Activated B cell treated with CpG ODN at 0.5 μM for 24 hours (primary cell): ENCODE measurements around the gene CCDC182. TPM values are rescaled to one million over a fixed set of nuclear protein-coding genes. Genes with fewer than 3 reads are reported as not detected.

Experiments used
- ATAC-seq: fragments of 200-7000 bp; cut with Tn5 transposase; one replicate; pipeline ENCODE4 v1.10.0; 2021; ENCODE audit warnings: low read depth, mild to moderate bottlenecking, moderate library complexity
- CTCF ChIA-PET: fragments of 350-600 bp; sonication (Branson Sonifier 250); formaldehyde crosslinking; loops from one replicate; lab custom pipeline; 2021; ENCODE audit warnings: antibody characterized with exemption; lab: Charles Lee
- POLR2A ChIA-PET: fragments of 350-600 bp; sonication (Branson Sonifier 250); formaldehyde crosslinking; loops from one replicate; lab custom pipeline; 2021; ENCODE audit warnings: antibody characterized with exemption; lab: Charles Lee
- DNase-seq: peaks from one replicate; pipeline ENCODE4 v3.0.0; 2022
- H3K27ac Mint-ChIP-seq: one replicate; pipeline ENCODE4 v1.8.0; 2020; ENCODE audit warnings: mixed read lengths
- H3K27me3 Mint-ChIP-seq: one replicate; pipeline ENCODE4 v1.8.0; 2021; ENCODE audit warnings: mixed read lengths
- H3K36me3 Mint-ChIP-seq: one replicate; pipeline ENCODE4 v1.8.0; 2021; ENCODE audit warnings: low read depth, mixed read lengths
- H3K4me1 Mint-ChIP-seq: one replicate; pipeline ENCODE4 v1.8.0; 2021; ENCODE audit warnings: mixed read lengths
- H3K4me3 Mint-ChIP-seq: one replicate; pipeline ENCODE4 v1.8.0; 2020; ENCODE audit warnings: mild to moderate bottlenecking, mixed read lengths
- H3K9me3 Mint-ChIP-seq: one replicate; pipeline ENCODE4 v1.8.0; 2020; ENCODE audit warnings: mixed read lengths
- intact Hi-C: fragments of 100-400 bp; cut with micrococcal nuclease; formaldehyde crosslinking; loops from one replicate; pipeline ENCODE4 v1.15.1; 2024
- total RNA-seq: library from RNA; stranded (reverse); gene quantifications from 2 replicates; pipeline ENCODE4 v1.2.3, GENCODE V29; 2022
- TF ChIP-seq, protein P1 (sequence below): fragments of 200-600 bp; IDR thresholded peaks from one replicate; pipeline ENCODE4 v1.8.0; 2022; ENCODE audit warnings: antibody characterized with exemption, mild to moderate bottlenecking

The CCDC182 gene
- total RNA-seq, 1 donor from 2014 or later, result not detected

DNA sequence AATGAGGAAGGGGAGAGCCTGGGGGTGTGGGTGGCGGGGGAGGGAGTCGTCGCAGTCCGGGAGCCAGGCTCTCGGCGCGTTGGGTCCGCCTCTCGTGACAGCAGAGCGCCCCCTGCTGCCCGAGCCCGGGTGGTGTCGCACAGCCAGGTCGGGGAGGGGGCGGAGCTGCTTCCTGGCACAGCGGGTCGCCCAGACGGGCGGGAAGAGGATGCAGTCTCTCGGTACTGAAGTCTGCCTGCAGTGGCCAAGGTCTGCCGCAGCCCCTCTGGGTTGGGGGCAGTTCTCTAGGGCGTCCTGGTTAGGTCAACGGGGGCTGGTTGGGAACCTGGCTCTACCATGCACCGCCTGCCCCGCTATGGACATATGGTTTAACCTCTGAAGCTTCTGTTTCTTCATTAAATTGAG is 38.2 kb upstream of the CCDC182 start:
- DNase-seq, result peak; percentile 65
- Mint-ChIP-seq H3K9me3 (no peaks in the 10 kb centered on the region), H3K36me3 (no peaks in the 10 kb centered on the region), H3K27me3 (peaks cover 5% of the 10 kb centered on the region), H3K27ac (no peak overlapping the region), H3K4me3 (no peak overlapping the region), H3K4me1 (peaks cover 3% of the 10 kb centered on the region)
- TF ChIP-seq, protein P1, sequence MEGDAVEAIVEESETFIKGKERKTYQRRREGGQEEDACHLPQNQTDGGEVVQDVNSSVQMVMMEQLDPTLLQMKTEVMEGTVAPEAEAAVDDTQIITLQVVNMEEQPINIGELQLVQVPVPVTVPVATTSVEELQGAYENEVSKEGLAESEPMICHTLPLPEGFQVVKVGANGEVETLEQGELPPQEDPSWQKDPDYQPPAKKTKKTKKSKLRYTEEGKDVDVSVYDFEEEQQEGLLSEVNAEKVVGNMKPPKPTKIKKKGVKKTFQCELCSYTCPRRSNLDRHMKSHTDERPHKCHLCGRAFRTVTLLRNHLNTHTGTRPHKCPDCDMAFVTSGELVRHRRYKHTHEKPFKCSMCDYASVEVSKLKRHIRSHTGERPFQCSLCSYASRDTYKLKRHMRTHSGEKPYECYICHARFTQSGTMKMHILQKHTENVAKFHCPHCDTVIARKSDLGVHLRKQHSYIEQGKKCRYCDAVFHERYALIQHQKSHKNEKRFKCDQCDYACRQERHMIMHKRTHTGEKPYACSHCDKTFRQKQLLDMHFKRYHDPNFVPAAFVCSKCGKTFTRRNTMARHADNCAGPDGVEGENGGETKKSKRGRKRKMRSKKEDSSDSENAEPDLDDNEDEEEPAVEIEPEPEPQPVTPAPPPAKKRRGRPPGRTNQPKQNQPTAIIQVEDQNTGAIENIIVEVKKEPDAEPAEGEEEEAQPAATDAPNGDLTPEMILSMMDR, result no peak
- ChIA-PET CTCF (interaction anchor here (0.7 to 3.4 kb wide), 10 partner anchors 9 to 654 kb away, joined by 3 to 16 read pairs (median 4); no protein-coding TSS in a partner anchor), POLR2A (interaction anchor here (0.6 kb wide), 1 partner anchor 539 kb away, joined by 3 read pairs; no protein-coding TSS in a partner anchor)
- peak; percentile 81 for ATAC-seq
- intact Hi-C loops, result no loop called here

DNA sequence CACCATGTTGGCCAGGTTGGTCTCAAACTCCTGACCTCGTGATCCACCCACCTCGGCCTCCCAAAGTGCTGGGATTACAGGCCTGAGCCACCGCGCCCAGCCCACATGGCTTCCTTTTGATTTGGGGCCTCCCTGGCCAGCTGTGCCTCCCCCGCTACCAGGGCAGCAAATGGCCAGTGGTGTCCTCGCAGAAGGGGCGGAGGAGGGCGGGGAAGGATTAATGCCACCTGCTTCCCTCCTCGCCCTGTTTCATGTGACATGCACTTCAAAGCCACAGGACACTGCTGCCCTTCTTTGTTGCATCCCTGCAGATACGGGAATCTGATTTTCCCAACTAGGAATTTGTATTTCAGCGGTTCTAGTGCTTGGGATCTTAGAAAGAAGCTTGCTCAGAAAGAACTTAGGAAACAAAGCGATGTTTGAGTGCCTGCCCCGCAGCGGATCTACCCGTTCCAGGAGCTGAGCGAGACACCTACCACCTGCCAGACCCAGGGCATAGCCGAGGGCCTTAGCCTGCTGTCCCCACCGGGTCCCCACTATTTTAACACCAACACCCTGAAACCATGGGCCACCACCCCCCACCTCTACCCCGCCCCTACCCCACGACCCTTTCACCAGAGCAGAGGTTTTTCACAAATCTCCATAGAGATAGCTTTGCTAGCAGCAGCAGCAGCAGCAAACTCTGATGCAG is 37.7 kb upstream of the CCDC182 start:
- intact Hi-C loops, result no loop called here
- DNase-seq (no peak), ATAC-seq (no peak)
- Mint-ChIP-seq H3K4me3 (no peak overlapping the region), H3K4me1 (peaks cover 3% of the 10 kb centered on the region), H3K9me3 (no peaks in the 10 kb centered on the region), H3K36me3 (no peaks in the 10 kb centered on the region), H3K27ac (no peak overlapping the region), H3K27me3 (peaks cover 5% of the 10 kb centered on the region)
- CTCF ChIA-PET, result interaction anchor here (0.7 to 3.4 kb wide), 9 partner anchors 9 to 653 kb away, joined by 3 to 16 read pairs (median 4); no protein-coding TSS in a partner anchor
- POLR2A ChIA-PET, result interaction anchor here (0.6 kb wide), 1 partner anchor 538 kb away, joined by 3 read pairs; no protein-coding TSS in a partner anchor
- TF ChIP-seq, protein P1, result no peak

- CTCF ChIA-PET, result interaction anchor here (0.6 to 1.7 kb wide), 3 partner anchors 8 to 653 kb away, joined by 3 to 4 read pairs (median 3); no protein-coding TSS in a partner anchor
- no peaks in the 10 kb centered on the region for H3K9me3 Mint-ChIP-seq
- TF ChIP-seq, protein P1, result no peak
- DNase-seq, result no peak
- no peak overlapping the region for H3K4me3 Mint-ChIP-seq
- peaks cover 3% of the 10 kb centered on the region for H3K27me3 Mint-ChIP-seq
- no peaks in the 10 kb centered on the region for H3K36me3 Mint-ChIP-seq
- intact Hi-C loops, result no loop called here
- no peak overlapping the region for H3K27ac Mint-ChIP-seq
- ATAC-seq, result no peak
- POLR2A ChIA-PET, result no interaction called here
- peaks cover 3% of the 10 kb centered on the region for H3K4me1 Mint-ChIP-seq
Observed at GRCh38 chr17:57782062-57782490, 37.0 kb upstream of the CCDC182 start.

- no peak overlapping the region for H3K27ac Mint-ChIP-seq
- intact Hi-C loops, result no loop called here
- ATAC-seq (no peak), DNase-seq (no peak)
- TF ChIP-seq, protein P1, result no peak
- peaks cover 3% of the 10 kb centered on the region for H3K4me1 Mint-ChIP-seq
- ChIA-PET POLR2A (interaction anchor here (0.7 kb wide), 1 partner anchor 253 kb away, joined by 4 read pairs; no protein-coding TSS in a partner anchor), CTCF (interaction anchor here (0.6 to 1.7 kb wide), 2 partner anchors 8 to 528 kb away, joined by 3 read pairs; no protein-coding TSS in a partner anchor)
- no peaks in the 10 kb centered on the region for H3K36me3 Mint-ChIP-seq
- H3K27me3 Mint-ChIP-seq, result peaks cover 3% of the 10 kb centered on the region
- H3K4me3 Mint-ChIP-seq, result no peak overlapping the region
- H3K9me3 Mint-ChIP-seq, result no peaks in the 10 kb centered on the region
Observed at GRCh38 chr17:57781386-57782061, 36.4 kb upstream of the CCDC182 start.
